Measurements from ENCODE around the gene MFSD12.

Gene MFSD12

DNA sequence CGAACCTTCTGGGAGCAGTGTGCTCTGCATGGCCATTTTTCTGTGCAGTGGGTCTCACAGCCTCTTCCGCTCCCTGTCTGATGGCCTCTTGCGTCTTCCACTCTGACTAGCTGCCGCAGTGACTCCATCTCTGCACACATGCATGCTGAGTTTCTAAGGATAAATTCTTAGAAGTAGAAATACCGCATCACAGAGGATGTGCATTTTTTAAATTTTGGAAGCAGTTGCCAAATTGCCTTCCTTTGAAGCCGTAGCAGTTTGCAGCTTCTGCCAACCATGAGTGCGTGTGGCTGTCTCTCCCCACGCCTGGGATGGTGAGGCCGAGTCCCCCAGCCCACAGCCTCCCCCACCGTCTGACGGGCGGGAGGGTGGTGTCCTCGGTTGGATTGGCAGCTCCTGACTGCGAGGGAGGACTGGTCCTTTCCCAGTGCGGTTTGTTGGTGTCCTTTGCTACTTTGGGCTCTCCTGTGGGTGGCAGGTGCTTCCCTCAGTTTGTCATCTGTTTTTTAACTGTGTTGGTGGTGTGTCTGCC is 41.4 kb downstream of the MFSD12 start:
- TF ChIP-seq, protein P1, sequence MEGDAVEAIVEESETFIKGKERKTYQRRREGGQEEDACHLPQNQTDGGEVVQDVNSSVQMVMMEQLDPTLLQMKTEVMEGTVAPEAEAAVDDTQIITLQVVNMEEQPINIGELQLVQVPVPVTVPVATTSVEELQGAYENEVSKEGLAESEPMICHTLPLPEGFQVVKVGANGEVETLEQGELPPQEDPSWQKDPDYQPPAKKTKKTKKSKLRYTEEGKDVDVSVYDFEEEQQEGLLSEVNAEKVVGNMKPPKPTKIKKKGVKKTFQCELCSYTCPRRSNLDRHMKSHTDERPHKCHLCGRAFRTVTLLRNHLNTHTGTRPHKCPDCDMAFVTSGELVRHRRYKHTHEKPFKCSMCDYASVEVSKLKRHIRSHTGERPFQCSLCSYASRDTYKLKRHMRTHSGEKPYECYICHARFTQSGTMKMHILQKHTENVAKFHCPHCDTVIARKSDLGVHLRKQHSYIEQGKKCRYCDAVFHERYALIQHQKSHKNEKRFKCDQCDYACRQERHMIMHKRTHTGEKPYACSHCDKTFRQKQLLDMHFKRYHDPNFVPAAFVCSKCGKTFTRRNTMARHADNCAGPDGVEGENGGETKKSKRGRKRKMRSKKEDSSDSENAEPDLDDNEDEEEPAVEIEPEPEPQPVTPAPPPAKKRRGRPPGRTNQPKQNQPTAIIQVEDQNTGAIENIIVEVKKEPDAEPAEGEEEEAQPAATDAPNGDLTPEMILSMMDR (IDR thresholded peaks at IDR 0.05; ENCODE audit: borderline replicate concordance, insufficient read depth, low read depth, low read length) = no peak
- H3K4me3 ChIP-seq (ENCODE audit: low read depth, low read length) = no peak overlapping the region

- TF ChIP-seq, protein P1 (IDR thresholded peaks at IDR 0.05; ENCODE audit: borderline replicate concordance, insufficient read depth, low read depth, low read length) = no peak
- H3K4me3 ChIP-seq (ENCODE audit: low read depth, low read length) = no peak overlapping the region
Observed at GRCh38 chr19:3514930-3515329, 42.5 kb downstream of the MFSD12 start.

- TF ChIP-seq, protein P1 (IDR thresholded peaks at IDR 0.05; ENCODE audit: borderline replicate concordance, insufficient read depth, low read depth, low read length) = no peak
- H3K4me3 ChIP-seq (ENCODE audit: low read depth, low read length) = no peak overlapping the region
Observed at GRCh38 chr19:3513229-3514140, 43.9 kb downstream of the MFSD12 start.

DNA sequence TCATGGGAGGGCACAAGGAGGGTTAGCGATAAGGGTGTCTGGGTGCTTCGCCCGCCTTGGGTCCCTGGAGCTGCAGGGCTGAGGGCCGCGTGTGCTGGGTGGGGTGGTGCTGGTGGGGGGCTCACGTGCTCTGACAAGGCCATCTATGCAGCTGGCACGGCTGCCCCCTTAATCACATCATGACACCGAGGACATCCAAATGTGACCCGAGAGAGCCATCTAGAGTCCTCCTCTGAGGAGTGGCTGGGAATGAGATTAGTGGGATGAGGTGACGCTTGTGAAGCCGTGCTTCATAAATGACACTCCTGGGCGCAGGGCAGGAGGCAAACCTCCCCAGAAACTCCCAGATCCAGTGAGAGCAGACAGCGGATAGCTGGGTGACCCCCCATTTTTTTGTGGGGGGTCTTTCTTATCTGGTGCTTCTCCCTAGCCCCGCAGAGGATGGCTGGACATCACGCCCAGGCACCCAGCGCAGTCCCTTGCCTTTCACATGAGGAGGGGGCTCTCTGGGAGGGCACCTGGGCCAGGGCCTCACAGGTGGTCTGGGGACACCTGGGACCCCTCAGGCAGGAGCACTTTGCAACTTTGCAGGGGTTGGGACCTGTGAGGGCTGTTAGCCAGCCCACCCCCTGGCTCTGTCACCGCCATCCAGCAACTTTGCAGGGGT is 44.7 kb downstream of the MFSD12 start:
- H3K4me3 ChIP-seq (ENCODE audit: low read depth, low read length) = no peak overlapping the region
- TF ChIP-seq, protein P1 (IDR thresholded peaks at IDR 0.05; ENCODE audit: borderline replicate concordance, insufficient read depth, low read depth, low read length) = no peak

DNA sequence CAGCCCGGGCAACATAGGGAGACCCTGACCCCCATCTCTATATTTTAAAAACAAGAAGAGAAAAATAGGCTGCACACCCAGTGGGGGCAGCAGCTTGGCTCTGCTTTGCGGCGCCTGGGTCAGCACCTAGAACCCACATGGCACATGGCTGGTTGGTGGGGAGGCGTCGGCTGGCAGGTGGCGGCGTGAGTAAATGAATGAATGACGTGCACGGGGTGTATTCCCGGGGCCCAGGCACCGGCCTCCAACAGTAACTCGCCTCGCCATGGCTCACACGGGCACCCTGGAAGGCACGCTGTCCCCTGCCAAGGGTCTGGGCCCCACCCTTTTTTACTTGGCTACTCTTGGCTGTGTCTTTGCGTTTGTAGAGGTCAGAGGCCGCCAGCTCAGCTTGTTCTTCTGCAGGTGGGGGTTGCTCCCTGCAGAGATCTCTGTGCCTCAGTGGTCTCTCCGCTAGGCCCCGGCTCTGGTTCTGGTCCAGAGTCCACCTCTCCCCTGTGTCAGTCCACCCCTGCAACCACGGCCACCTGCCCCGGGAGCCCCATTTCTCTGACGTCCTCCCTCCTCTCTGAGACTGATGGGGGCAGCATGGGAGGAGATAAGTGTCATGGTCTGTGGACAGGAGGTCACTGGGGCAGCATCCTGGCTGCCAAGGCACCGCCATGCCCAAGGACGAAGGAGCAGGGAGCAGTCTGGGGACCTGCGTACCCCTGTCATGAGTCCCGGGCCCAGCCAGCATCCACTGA is 45.7 kb downstream of the MFSD12 start:
- H3K4me3 ChIP-seq (ENCODE audit: low read depth, low read length) = no peak overlapping the region
- TF ChIP-seq, protein P1 (IDR thresholded peaks at IDR 0.05; ENCODE audit: borderline replicate concordance, insufficient read depth, low read depth, low read length) = no peak

DNA sequence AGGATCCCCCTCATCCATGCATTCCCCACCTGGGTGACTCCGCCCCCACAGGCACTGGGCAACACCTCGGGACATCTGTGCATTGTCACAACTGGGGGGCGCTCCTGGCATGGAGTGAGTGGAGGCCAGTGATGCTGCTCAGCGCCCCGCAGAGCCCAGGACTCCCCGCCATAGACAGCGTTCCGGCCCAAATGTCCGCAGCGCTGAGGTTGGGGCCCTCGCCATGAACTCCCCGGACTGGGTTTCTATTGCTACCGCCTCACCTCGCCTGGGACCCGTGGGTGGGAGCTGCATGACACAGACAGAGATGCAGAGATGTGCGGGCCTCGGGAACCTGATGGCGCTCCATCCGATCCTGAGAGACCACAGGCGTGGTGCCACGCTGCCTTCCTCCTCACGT is 46.7 kb downstream of the MFSD12 start:
- TF ChIP-seq, protein P1 (IDR thresholded peaks at IDR 0.05; ENCODE audit: borderline replicate concordance, insufficient read depth, low read depth, low read length) = no peak
- no peak overlapping the region for H3K4me3 ChIP-seq (ENCODE audit: low read depth, low read length)

All from GM12875 (cell line).